Neural progenitor cell (in vitro differentiated cells): Measurements from ENCODE around the gene TRABD2A. TPM values are rescaled to one million over a fixed set of nuclear protein-coding genes. Genes with fewer than 3 reads are reported as not detected.

Experiments used
- DNase-seq: peaks from one replicate; pipeline ENCODE4 v3.0.0-alpha.2; 2016; ENCODE audit warnings: low spot score
- H2AFZ ChIP-seq: fragments of 200-600 bp; sonication (generic); replicated peaks from 2 replicates; pipeline ENCODE4 v1.6.1; 2016; ENCODE audit warnings: antibody characterized with exemption
- H3F3A ChIP-seq: fragments of 200-600 bp; sonication (generic); 2 replicates; pipeline ENCODE4 v1.6.1; 2016; ENCODE audit warnings: antibody characterized with exemption, low read depth
- H3K27ac ChIP-seq: fragments of 200-600 bp; sonication (generic); 2 replicates; pipeline ENCODE4 v1.5.1; 2016; ENCODE audit warnings: mild to moderate bottlenecking
- H3K27me3 ChIP-seq: fragments of 200-600 bp; sonication (generic); 2 replicates; pipeline ENCODE4 v1.6.1; 2016; ENCODE audit warnings: mild to moderate bottlenecking, moderate library complexity
- H3K36me3 ChIP-seq: fragments of 200-600 bp; sonication (generic); 2 replicates; pipeline ENCODE4 v1.5.1; 2016
- H3K4me1 ChIP-seq: fragments of 200-600 bp; sonication (generic); 2 replicates; pipeline ENCODE4 v1.6.1; 2016; ENCODE audit warnings: mixed run types
- H3K4me2 ChIP-seq: fragments of 200-600 bp; sonication (generic); 2 replicates; pipeline ENCODE4 v1.6.1; 2016
- H3K4me3 ChIP-seq: fragments of 200-600 bp; sonication (generic); 2 replicates; pipeline ENCODE4 v1.5.1; 2016
- H3K79me2 ChIP-seq: fragments of 200-600 bp; sonication (generic); 2 replicates; pipeline ENCODE4 v1.6.1; 2016; ENCODE audit warnings: low read depth
- H3K9ac ChIP-seq: fragments of 200-600 bp; sonication (generic); 2 replicates; pipeline ENCODE4 v1.6.1; 2016
- H3K9me3 ChIP-seq: fragments of 200-600 bp; sonication (generic); 2 replicates; pipeline ENCODE4 v1.5.1; 2016; ENCODE audit warnings: low read depth
- H4K20me1 ChIP-seq: fragments of 200-600 bp; sonication (generic); 2 replicates; pipeline ENCODE4 v1.6.1; 2016; ENCODE audit warnings: low read depth
- H3K27ac Mint-ChIP-seq: 3 replicates; pipeline ENCODE4 v1.8.0; 2021; ENCODE audit warnings: mixed read lengths
- H3K27me3 Mint-ChIP-seq: 2 replicates; pipeline ENCODE4 v1.8.0; 2022; ENCODE audit warnings: low read depth, mild to moderate bottlenecking, inconsistent platforms, moderate library complexity, mixed read lengths; ENCODE audit not compliant: insufficient read depth
- H3K36me3 Mint-ChIP-seq: 3 replicates; pipeline ENCODE4 v1.8.0; 2021; ENCODE audit warnings: mixed read lengths
- H3K4me1 Mint-ChIP-seq: 3 replicates; pipeline ENCODE4 v1.8.0; 2021; ENCODE audit warnings: mixed read lengths
- H3K4me3 Mint-ChIP-seq: 3 replicates; pipeline ENCODE4 v1.8.0; 2021; ENCODE audit warnings: mild to moderate bottlenecking, moderate library complexity, mixed read lengths
- H3K9me3 Mint-ChIP-seq: 3 replicates; pipeline ENCODE4 v1.8.0; 2020; ENCODE audit warnings: mixed read lengths
- EZH2 ChIP-seq: fragments of 200-600 bp; sonication (generic); IDR thresholded peaks from 2 replicates; pipeline ENCODE4 v1.6.1; 2017; ENCODE audit warnings: antibody characterized with exemption, mild to moderate bottlenecking, moderate library complexity
- EZH2phosphoT487 ChIP-seq: fragments of 200-600 bp; sonication (generic); IDR thresholded peaks from 2 replicates; pipeline ENCODE4 v1.6.1; 2017; ENCODE audit warnings: antibody characterized with exemption
- total RNA-seq: library from RNA; depleted of rRNA; stranded (reverse); fragments of >200 nt; gene quantifications from 2 replicates; pipeline ENCODE4 v1.2.3, GENCODE V29; 2015; ENCODE audit warnings: low replicate concordance
- TF ChIP-seq, protein P1 (sequence below): fragments of 200-600 bp; sonication (generic); IDR thresholded peaks from 2 replicates; pipeline ENCODE4 v1.5.1; 2017; ENCODE audit warnings: antibody characterized with exemption, mild to moderate bottlenecking

Gene TRABD2A
- total RNA-seq, 1 donor from 2014 or later: 2.0 TPM

GRCh38 chr2:84894131-84894586, 13.3 kb upstream of the TRABD2A start:
- DNase-seq: peak; percentile 43
- H3K36me3 ChIP-seq: no peaks in the 10 kb centered on the region
- peaks cover 11% of the 10 kb centered on the region for H3K4me1 ChIP-seq
- H3K27ac Mint-ChIP-seq: no peak overlapping the region
- no peak overlapping the region for H2AFZ ChIP-seq
- H3K27me3 ChIP-seq: no peaks in the 10 kb centered on the region
- no peak overlapping the region for H3K9ac ChIP-seq
- peaks cover 21% of the 10 kb centered on the region for H3F3A ChIP-seq
- H3K4me3 Mint-ChIP-seq: no peak overlapping the region
- H4K20me1 ChIP-seq: no peaks in the 10 kb centered on the region
- peak overlapping the region; percentile 24 for H3K4me2 ChIP-seq
- H3K4me3 ChIP-seq: no peak overlapping the region
- no peaks in the 10 kb centered on the region for H3K9me3 Mint-ChIP-seq
- H3K9me3 ChIP-seq: no peaks in the 10 kb centered on the region
- no peaks in the 10 kb centered on the region for H3K27me3 Mint-ChIP-seq
- no peak overlapping the region for H3K27ac ChIP-seq
- TF ChIP-seq EZH2phosphoT487 (no peak), EZH2 (no peak)
- TF ChIP-seq, protein P1, sequence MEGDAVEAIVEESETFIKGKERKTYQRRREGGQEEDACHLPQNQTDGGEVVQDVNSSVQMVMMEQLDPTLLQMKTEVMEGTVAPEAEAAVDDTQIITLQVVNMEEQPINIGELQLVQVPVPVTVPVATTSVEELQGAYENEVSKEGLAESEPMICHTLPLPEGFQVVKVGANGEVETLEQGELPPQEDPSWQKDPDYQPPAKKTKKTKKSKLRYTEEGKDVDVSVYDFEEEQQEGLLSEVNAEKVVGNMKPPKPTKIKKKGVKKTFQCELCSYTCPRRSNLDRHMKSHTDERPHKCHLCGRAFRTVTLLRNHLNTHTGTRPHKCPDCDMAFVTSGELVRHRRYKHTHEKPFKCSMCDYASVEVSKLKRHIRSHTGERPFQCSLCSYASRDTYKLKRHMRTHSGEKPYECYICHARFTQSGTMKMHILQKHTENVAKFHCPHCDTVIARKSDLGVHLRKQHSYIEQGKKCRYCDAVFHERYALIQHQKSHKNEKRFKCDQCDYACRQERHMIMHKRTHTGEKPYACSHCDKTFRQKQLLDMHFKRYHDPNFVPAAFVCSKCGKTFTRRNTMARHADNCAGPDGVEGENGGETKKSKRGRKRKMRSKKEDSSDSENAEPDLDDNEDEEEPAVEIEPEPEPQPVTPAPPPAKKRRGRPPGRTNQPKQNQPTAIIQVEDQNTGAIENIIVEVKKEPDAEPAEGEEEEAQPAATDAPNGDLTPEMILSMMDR: no peak
- H3K79me2 ChIP-seq: no peaks in the 10 kb centered on the region
- H3K36me3 Mint-ChIP-seq: no peaks in the 10 kb centered on the region
- H3K4me1 Mint-ChIP-seq: peaks cover 3% of the 10 kb centered on the region

- Mint-ChIP-seq H3K9me3 (no peaks in the 10 kb centered on the region), H3K27ac (no peak overlapping the region), H3K27me3 (peaks cover 2% of the 10 kb centered on the region), H3K4me1 (no peaks in the 10 kb centered on the region), H3K36me3 (no peaks in the 10 kb centered on the region), H3K4me3 (no peak overlapping the region)
- Histone ChIP-seq H3K9me3 (no peaks in the 10 kb centered on the region), H3K4me1 (peaks cover 11% of the 10 kb centered on the region), H3K27ac (no peak overlapping the region), H3K4me2 (no peak overlapping the region), H3K79me2 (no peaks in the 10 kb centered on the region), H3K4me3 (no peak overlapping the region), H3K9ac (no peak overlapping the region), H2AFZ (no peak overlapping the region), H3K27me3 (no peaks in the 10 kb centered on the region), H3K36me3 (no peaks in the 10 kb centered on the region), H4K20me1 (no peaks in the 10 kb centered on the region), H3F3A (peaks cover 21% of the 10 kb centered on the region)
- DNase-seq: no peak
- TF ChIP-seq, protein P1: no peak
- TF ChIP-seq EZH2phosphoT487 (no peak), EZH2 (no peak)
Observed at GRCh38 chr2:84891355-84892010, 10.6 kb upstream of the TRABD2A start.

- H3K4me1 ChIP-seq: peaks cover 6% of the 10 kb centered on the region
- H3K4me2 ChIP-seq: no peak overlapping the region
- H3K4me3 ChIP-seq: no peak overlapping the region
- Mint-ChIP-seq H3K36me3 (no peaks in the 10 kb centered on the region), H3K9me3 (no peaks in the 10 kb centered on the region), H3K27me3 (peaks cover 6% of the 10 kb centered on the region), H3K27ac (no peak overlapping the region), H3K4me3 (no peak overlapping the region), H3K4me1 (no peaks in the 10 kb centered on the region)
- TF ChIP-seq, protein P1: no peak
- TF ChIP-seq EZH2phosphoT487 (no peak), EZH2 (no peak)
- no peaks in the 10 kb centered on the region for H3K79me2 ChIP-seq
- H3K27ac ChIP-seq: no peak overlapping the region
- peaks cover 13% of the 10 kb centered on the region for H3K27me3 ChIP-seq
- no peaks in the 10 kb centered on the region for H3K36me3 ChIP-seq
- H3K9me3 ChIP-seq: no peaks in the 10 kb centered on the region
- no peaks in the 10 kb centered on the region for H4K20me1 ChIP-seq
- DNase-seq: no peak
- peaks cover 15% of the 10 kb centered on the region for H3F3A ChIP-seq
- H2AFZ ChIP-seq: no peak overlapping the region
- no peak overlapping the region for H3K9ac ChIP-seq
Observed at GRCh38 chr2:84889332-84889731, 8.4 kb upstream of the TRABD2A start.
